Liver (tissue), 9 donors: ENCODE data around the gene OR5AC2. TPM values are rescaled to one million over a fixed set of nuclear protein-coding genes. Genes with fewer than 3 reads are reported as not detected.

Experiments
- DNase-seq: peaks from one replicate; pipeline ENCODE4 v3.0.0-alpha.2; 2017; ENCODE audit warnings: low spot score
- H3K27ac ChIP-seq, 2 donors: one replicate each; pipeline ENCODE4 v1.7.0; 2013; ENCODE audit warnings: inconsistent platforms in 2 of 2, low read length in 2 of 2, control low read depth in 1 of 2, low read depth in 1 of 2, mild to moderate bottlenecking in 1 of 2
- H3K27me3 ChIP-seq, 4 donors: one replicate each; pipeline versions ENCODE4 v1.6.1 to v1.7.0; 2013; ENCODE audit warnings: low read length in 3 of 4, inconsistent platforms in 1 of 4, mild to moderate bottlenecking in 1 of 4, moderate library complexity in 1 of 4; ENCODE audit not compliant: control insufficient read depth in 4 of 4, insufficient read depth in 4 of 4
- H3K36me3 ChIP-seq, 4 donors: one replicate each; pipeline versions ENCODE4 v1.6.1 to v1.7.0; 2013; ENCODE audit warnings: low read length in 3 of 4, mild to moderate bottlenecking in 3 of 4, low read depth in 1 of 4, moderate library complexity in 1 of 4; ENCODE audit not compliant: control insufficient read depth in 4 of 4, insufficient read depth in 3 of 4
- H3K4me1 ChIP-seq, 4 donors: one replicate each; pipeline versions ENCODE4 v1.6.1 to v1.7.0; 2013; ENCODE audit warnings: low read length in 3 of 4, mild to moderate bottlenecking in 3 of 4, moderate library complexity in 1 of 4; ENCODE audit not compliant: control insufficient read depth in 4 of 4, insufficient read depth in 4 of 4
- H3K4me3 ChIP-seq, 3 donors: one replicate each; pipeline versions ENCODE4 v1.6.1 to v1.7.0; 2013; ENCODE audit warnings: low read length in 3 of 3, control low read depth in 1 of 3, low read depth in 1 of 3, mild to moderate bottlenecking in 1 of 3
- H3K9ac ChIP-seq, 2 donors: one replicate each; pipeline ENCODE4 v1.7.0; 2013; ENCODE audit warnings: low read length in 2 of 2, mild to moderate bottlenecking in 2 of 2, moderate library complexity in 2 of 2, control low read depth in 1 of 2, low read depth in 1 of 2
- H3K9me3 ChIP-seq, 4 donors: one replicate each; pipeline versions ENCODE4 v1.6.1 to v1.7.0; 2013; ENCODE audit warnings: low read length in 3 of 4; ENCODE audit not compliant: control insufficient read depth in 4 of 4
- ATF3 ChIP-seq: IDR thresholded peaks from 2 replicates; pipeline ENCODE4 v1.6.1; 2016; ENCODE audit warnings: antibody characterized with exemption
- EGR1 ChIP-seq, 2 donors: IDR thresholded peaks; 2 replicates each; pipeline ENCODE4 v1.6.1; 2016 to 2018; ENCODE audit warnings: antibody characterized with exemption in 2 of 2, low read depth in 2 of 2
- FOXA2 ChIP-seq: IDR thresholded peaks from 2 replicates; pipeline ENCODE4 v1.6.1; 2016; ENCODE audit warnings: antibody characterized with exemption
- GABPA ChIP-seq, 2 donors: IDR thresholded peaks in 1 of 2; conservative IDR thresholded peaks in 1 of 2; 2 replicates each; pipeline ENCODE4 v1.6.1; 2016; ENCODE audit warnings: antibody characterized with exemption in 2 of 2, mild to moderate bottlenecking in 1 of 2, moderate library complexity in 1 of 2
- HNF4A ChIP-seq, 2 donors: conservative IDR thresholded peaks; 2 replicates each; pipeline ENCODE4 v1.6.1; 2016; ENCODE audit warnings: antibody characterized with exemption in 2 of 2, mild to moderate bottlenecking in 2 of 2
- HNF4G ChIP-seq: IDR thresholded peaks from 2 replicates; pipeline ENCODE4 v1.6.1; 2016; ENCODE audit warnings: antibody characterized with exemption
- JUND ChIP-seq, 2 donors: IDR thresholded peaks; 2 replicates each; pipeline ENCODE4 v1.6.1; 2016; ENCODE audit warnings: antibody characterized with exemption in 2 of 2
- NR2F2 ChIP-seq: IDR thresholded peaks from 2 replicates; pipeline ENCODE4 v1.6.1; 2016; ENCODE audit warnings: antibody characterized with exemption
- RAD21 ChIP-seq, 2 donors: IDR thresholded peaks; 2 replicates each; pipeline ENCODE4 v1.6.1; 2016; ENCODE audit warnings: antibody characterized with exemption in 2 of 2, mild to moderate bottlenecking in 2 of 2
- RXRA ChIP-seq, 2 donors: IDR thresholded peaks; 2 replicates each; pipeline ENCODE4 v1.6.1; 2017 to 2018; ENCODE audit warnings: antibody characterized with exemption in 2 of 2, mild to moderate bottlenecking in 1 of 2
- SP1 ChIP-seq: IDR thresholded peaks from 2 replicates; pipeline ENCODE4 v1.6.1; 2018; ENCODE audit warnings: antibody characterized with exemption, mild to moderate bottlenecking
- TAF1 ChIP-seq: conservative IDR thresholded peaks from 2 replicates; pipeline ENCODE4 v1.6.1; 2016; ENCODE audit warnings: antibody characterized with exemption, mild to moderate bottlenecking
- YY1 ChIP-seq: IDR thresholded peaks from 2 replicates; pipeline ENCODE4 v1.6.1; 2016; ENCODE audit warnings: antibody characterized with exemption, mild to moderate bottlenecking
- WGBS: extraction: QIAGEN DNeasy Blood & Tissue Kit; methylation state at CpG from one replicate; pipeline ENCODE4 v1.1.7; 2013; 5-methylcytosine and 5-hydroxymethylcytosine counted together
- polyA plus RNA-seq, 2 donors: library from polyadenylated mRNA; stranded (reverse) in 1 of 2; unstranded in 1 of 2; fragments of 200-250 nt in 1 of 2; fragments of >200 nt in 1 of 2; fragmentation: Nextera tagmentation in 1 of 2; extraction: Ambion mirVana in 1 of 2; gene quantifications; one replicate each; pipeline versions ENCODE4 v1.2.1 to v1.2.3, GENCODE V29; 2013 to 2015
- total RNA-seq, 2 donors: library from RNA; depleted of rRNA; stranded (reverse); fragments of >200 nt; gene quantifications; one replicate each; pipeline ENCODE4 v1.2.3, GENCODE V29; 2014
- TF ChIP-seq, protein P1 (sequence below): fragments of 150-350 bp; IDR thresholded peaks from 2 replicates; pipeline ENCODE4 v1.5.1; 2017; ENCODE audit warnings: improper control_type of control experiment, low read depth, low read length; ENCODE audit not compliant: missing input control
- TF ChIP-seq, protein P2 (sequence below): IDR thresholded peaks from 2 replicates; pipeline ENCODE4 v1.6.1; 2016; ENCODE audit warnings: antibody characterized with exemption
- TF ChIP-seq, protein P3 (sequence below): IDR thresholded peaks from 2 replicates; pipeline ENCODE4 v1.6.1; 2016; ENCODE audit warnings: antibody characterized with exemption
- donor health status: healthy.
- donor health status: healthy.
- donor health status: healthy.
- donor health status: healthy.
- donor health status: healthy.

OR5AC2 gene
- total and polyA plus RNA-seq, 4 donors = not detected

DNA sequence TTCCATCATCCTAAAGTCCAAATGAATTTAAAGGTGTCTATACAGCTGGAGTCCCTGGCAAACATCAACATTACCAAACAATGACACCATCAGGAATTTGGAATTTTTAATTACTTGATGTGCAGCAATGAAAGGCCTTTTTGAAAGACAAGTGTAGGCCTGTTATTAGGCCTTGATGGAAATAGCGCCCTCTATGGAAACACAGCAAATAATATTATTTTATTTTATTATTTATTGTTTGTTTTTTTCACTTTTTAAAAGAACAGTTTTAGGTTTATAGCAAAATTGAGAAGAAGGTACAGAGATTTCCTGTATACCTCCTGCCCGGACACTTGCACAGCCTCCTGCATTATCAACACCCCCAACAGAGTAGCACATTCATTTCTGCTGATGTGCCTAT is 18.1 kb upstream of the OR5AC2 start:
- H3K9me3 ChIP-seq = no peaks in the 10 kb centered on the region
- H3K27ac ChIP-seq = no peak overlapping the region
- no peak for TF ChIP-seq FOXA2
- TF ChIP-seq NR2F2 = no peak
- TF ChIP-seq ATF3 = no peak
- TF ChIP-seq SP1 = no peak
- no peak for TF ChIP-seq RXRA (IDR thresholded peaks at IDR 0.05)
- TF ChIP-seq GABPA (IDR thresholded peaks at IDR 0.05 in 1 of 2, conservative IDR thresholded peaks at IDR 0.05 in 1 of 2) = no peak
- no peak for TF ChIP-seq TAF1
- no peak for TF ChIP-seq JUND (IDR thresholded peaks at IDR 0.05)
- no peak for TF ChIP-seq RAD21 (IDR thresholded peaks at IDR 0.05)
- TF ChIP-seq, protein P1, sequence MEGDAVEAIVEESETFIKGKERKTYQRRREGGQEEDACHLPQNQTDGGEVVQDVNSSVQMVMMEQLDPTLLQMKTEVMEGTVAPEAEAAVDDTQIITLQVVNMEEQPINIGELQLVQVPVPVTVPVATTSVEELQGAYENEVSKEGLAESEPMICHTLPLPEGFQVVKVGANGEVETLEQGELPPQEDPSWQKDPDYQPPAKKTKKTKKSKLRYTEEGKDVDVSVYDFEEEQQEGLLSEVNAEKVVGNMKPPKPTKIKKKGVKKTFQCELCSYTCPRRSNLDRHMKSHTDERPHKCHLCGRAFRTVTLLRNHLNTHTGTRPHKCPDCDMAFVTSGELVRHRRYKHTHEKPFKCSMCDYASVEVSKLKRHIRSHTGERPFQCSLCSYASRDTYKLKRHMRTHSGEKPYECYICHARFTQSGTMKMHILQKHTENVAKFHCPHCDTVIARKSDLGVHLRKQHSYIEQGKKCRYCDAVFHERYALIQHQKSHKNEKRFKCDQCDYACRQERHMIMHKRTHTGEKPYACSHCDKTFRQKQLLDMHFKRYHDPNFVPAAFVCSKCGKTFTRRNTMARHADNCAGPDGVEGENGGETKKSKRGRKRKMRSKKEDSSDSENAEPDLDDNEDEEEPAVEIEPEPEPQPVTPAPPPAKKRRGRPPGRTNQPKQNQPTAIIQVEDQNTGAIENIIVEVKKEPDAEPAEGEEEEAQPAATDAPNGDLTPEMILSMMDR = no peak
- no peak overlapping the region for H3K4me3 ChIP-seq
- no peaks in the 10 kb centered on the region for H3K36me3 ChIP-seq
- no peak overlapping the region for H3K9ac ChIP-seq
- no peaks in the 10 kb centered on the region for H3K4me1 ChIP-seq
- no peak for DNase-seq
- peaks cover 0 to 6% (median 0%) of the 10 kb centered on the region in 4 donors for H3K27me3 ChIP-seq
- WGBS = 42% methylated on average over 2 of the region's 2 CpGs

DNA sequence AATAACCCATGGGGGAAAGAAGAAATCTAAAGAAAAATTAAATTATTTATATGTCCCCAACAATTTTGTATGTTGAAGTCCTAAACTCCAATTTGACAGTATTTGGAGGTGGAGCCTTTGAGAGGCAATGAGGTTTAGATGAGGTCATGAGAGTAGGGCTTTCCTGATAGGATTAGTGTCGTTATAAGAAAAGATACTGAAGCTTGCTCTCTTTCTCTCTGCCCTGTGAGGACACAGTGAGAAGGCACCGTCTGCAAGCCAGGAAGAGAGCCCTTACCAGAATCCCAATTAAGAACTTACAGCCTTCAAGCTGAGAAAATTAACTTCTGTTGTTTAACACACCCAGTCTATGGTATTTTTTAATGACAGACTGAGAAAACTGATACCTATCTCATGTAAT is 16.1 kb upstream of the OR5AC2 start:
- H3K9ac ChIP-seq = no peak overlapping the region
- peaks cover 0 to 2% (median 0%) of the 10 kb centered on the region in 4 donors for H3K27me3 ChIP-seq
- H3K36me3 ChIP-seq = no peaks in the 10 kb centered on the region
- no peaks in the 10 kb centered on the region for H3K9me3 ChIP-seq
- H3K27ac ChIP-seq = no peak overlapping the region
- WGBS = 24% methylated on average over 2 of the region's 2 CpGs
- no peak overlapping the region for H3K4me3 ChIP-seq
- no peaks in the 10 kb centered on the region for H3K4me1 ChIP-seq
- TF ChIP-seq, protein P2, sequence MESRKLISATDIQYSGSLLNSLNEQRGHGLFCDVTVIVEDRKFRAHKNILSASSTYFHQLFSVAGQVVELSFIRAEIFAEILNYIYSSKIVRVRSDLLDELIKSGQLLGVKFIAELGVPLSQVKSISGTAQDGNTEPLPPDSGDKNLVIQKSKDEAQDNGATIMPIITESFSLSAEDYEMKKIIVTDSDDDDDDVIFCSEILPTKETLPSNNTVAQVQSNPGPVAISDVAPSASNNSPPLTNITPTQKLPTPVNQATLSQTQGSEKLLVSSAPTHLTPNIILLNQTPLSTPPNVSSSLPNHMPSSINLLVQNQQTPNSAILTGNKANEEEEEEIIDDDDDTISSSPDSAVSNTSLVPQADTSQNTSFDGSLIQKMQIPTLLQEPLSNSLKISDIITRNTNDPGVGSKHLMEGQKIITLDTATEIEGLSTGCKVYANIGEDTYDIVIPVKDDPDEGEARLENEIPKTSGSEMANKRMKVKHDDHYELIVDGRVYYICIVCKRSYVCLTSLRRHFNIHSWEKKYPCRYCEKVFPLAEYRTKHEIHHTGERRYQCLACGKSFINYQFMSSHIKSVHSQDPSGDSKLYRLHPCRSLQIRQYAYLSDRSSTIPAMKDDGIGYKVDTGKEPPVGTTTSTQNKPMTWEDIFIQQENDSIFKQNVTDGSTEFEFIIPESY = no peak
- TF ChIP-seq YY1 (no peak), JUND (IDR thresholded peaks at IDR 0.05) (no peak), RXRA (IDR thresholded peaks at IDR 0.05) (no peak), NR2F2 (no peak), GABPA (IDR thresholded peaks at IDR 0.05 in 1 of 2, conservative IDR thresholded peaks at IDR 0.05 in 1 of 2) (no peak), EGR1 (IDR thresholded peaks at IDR 0.05; ENCODE audit: low read depth in 2 of 2) (no peak), HNF4G (no peak)
- DNase-seq = no peak

- H3K9me3 ChIP-seq = no peaks in the 10 kb centered on the region
- H3K9ac ChIP-seq = no peak overlapping the region
- TF ChIP-seq YY1 = no peak
- TF ChIP-seq HNF4G = no peak
- no peak for TF ChIP-seq EGR1 (IDR thresholded peaks at IDR 0.05; ENCODE audit: low read depth in 2 of 2)
- TF ChIP-seq ATF3 = no peak
- no peak for TF ChIP-seq HNF4A (conservative IDR thresholded peaks at IDR 0.05)
- TF ChIP-seq RAD21 (IDR thresholded peaks at IDR 0.05) = no peak
- TF ChIP-seq SP1 = no peak
- TF ChIP-seq, protein P3, sequence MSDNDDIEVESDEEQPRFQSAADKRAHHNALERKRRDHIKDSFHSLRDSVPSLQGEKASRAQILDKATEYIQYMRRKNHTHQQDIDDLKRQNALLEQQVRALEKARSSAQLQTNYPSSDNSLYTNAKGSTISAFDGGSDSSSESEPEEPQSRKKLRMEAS = no peak
- no peak for TF ChIP-seq RXRA (IDR thresholded peaks at IDR 0.05)
- no peak for TF ChIP-seq GABPA (IDR thresholded peaks at IDR 0.05 in 1 of 2, conservative IDR thresholded peaks at IDR 0.05 in 1 of 2)
- no peak for TF ChIP-seq JUND (IDR thresholded peaks at IDR 0.05)
- TF ChIP-seq TAF1 = no peak
- H3K36me3 ChIP-seq = no peaks in the 10 kb centered on the region
- H3K27ac ChIP-seq = no peak overlapping the region
- no peak for DNase-seq
- H3K27me3 ChIP-seq = no peaks in the 10 kb centered on the region
- no peak overlapping the region for H3K4me3 ChIP-seq
- H3K4me1 ChIP-seq = no peaks in the 10 kb centered on the region
- WGBS = 28% methylated on average over 1 of the region's 1 CpG
Observed at GRCh38 chr3:98073486-98073885, 13.5 kb upstream of the OR5AC2 start.
